Neural crest cell (in vitro differentiated cells): ENCODE measurements around the gene ARID5B. TPM values are rescaled to one million over a fixed set of nuclear protein-coding genes. Genes with fewer than 3 reads are reported as not detected.

Experiments
- DNase-seq: peaks from one replicate; pipeline ENCODE4 v3.0.0; 2021; ENCODE audit warnings: low read depth, mixed read lengths, low spot score
- H3K27ac Mint-ChIP-seq: one replicate; pipeline ENCODE4 v1.8.0; 2021; ENCODE audit warnings: mild to moderate bottlenecking, mixed read lengths; ENCODE audit not compliant: unreplicated experiment
- H3K27me3 Mint-ChIP-seq: 2 replicates; pipeline ENCODE4 v1.8.0; 2021; ENCODE audit warnings: low read depth, mild to moderate bottlenecking, mixed read lengths
- H3K36me3 Mint-ChIP-seq: 2 replicates; pipeline ENCODE4 v1.8.0; 2021; ENCODE audit warnings: low read depth, mild to moderate bottlenecking, mixed read lengths
- H3K4me1 Mint-ChIP-seq: 2 replicates; pipeline ENCODE4 v1.8.0; 2021; ENCODE audit warnings: mixed read lengths
- H3K4me3 Mint-ChIP-seq: one replicate; pipeline ENCODE4 v1.8.0; 2021; ENCODE audit warnings: mild to moderate bottlenecking, mixed read lengths
- H3K9me3 Mint-ChIP-seq: 2 replicates; pipeline ENCODE4 v1.8.0; 2021; ENCODE audit warnings: mixed read lengths
- total RNA-seq: library from RNA; stranded (reverse); gene quantifications from 2 replicates; pipeline ENCODE4 v1.2.1, GENCODE V29; 2021
- TF ChIP-seq, protein P1 (sequence below): fragments of 200-600 bp; sonication (generic); conservative IDR thresholded peaks from 2 replicates; pipeline ENCODE4 v1.5.0; 2021; ENCODE audit warnings: antibody characterized with exemption, mild to moderate bottlenecking

Gene ARID5B
- total RNA-seq, 1 donor from 2014 or later, result 10.4 TPM

DNA sequence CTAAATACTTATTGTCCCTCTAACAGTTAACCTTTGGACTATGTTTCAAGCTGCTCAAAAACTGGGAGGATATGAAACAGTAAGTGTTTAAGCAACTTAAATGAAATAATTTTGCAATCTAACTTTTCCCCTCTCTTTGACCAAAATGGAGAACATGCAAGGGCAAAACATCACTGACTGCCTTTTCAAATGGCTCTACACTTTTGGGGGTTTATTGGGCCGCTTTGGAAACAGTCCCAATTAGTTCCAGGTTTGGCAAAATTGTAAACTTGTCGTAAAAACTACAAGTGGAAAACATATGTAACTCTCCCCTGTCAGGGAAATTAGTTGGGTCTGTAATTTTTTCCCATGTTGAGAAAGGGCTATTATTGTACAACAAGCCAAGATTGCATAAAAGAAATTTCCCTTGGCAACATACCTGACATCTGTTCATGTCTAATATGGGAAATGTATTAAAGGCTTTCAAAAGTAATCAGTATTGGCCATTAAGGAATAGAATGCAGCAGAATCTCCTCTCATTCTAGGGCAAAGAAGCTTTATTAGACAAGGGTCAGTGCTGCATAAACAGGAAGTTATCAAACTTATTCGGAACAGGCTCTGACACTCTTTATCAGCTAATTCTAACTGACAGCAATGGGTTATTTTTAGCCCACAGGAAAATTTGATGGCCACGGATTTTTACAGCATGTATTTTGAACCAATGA is 157.9 kb downstream of the ARID5B start:
- Mint-ChIP-seq H3K36me3 (peaks cover 24% of the 10 kb centered on the region), H3K4me3 (no peak overlapping the region), H3K27me3 (no peaks in the 10 kb centered on the region), H3K27ac (no peak overlapping the region), H3K9me3 (peaks cover 4% of the 10 kb centered on the region), H3K4me1 (peaks cover 50% of the 10 kb centered on the region)
- TF ChIP-seq, protein P1, sequence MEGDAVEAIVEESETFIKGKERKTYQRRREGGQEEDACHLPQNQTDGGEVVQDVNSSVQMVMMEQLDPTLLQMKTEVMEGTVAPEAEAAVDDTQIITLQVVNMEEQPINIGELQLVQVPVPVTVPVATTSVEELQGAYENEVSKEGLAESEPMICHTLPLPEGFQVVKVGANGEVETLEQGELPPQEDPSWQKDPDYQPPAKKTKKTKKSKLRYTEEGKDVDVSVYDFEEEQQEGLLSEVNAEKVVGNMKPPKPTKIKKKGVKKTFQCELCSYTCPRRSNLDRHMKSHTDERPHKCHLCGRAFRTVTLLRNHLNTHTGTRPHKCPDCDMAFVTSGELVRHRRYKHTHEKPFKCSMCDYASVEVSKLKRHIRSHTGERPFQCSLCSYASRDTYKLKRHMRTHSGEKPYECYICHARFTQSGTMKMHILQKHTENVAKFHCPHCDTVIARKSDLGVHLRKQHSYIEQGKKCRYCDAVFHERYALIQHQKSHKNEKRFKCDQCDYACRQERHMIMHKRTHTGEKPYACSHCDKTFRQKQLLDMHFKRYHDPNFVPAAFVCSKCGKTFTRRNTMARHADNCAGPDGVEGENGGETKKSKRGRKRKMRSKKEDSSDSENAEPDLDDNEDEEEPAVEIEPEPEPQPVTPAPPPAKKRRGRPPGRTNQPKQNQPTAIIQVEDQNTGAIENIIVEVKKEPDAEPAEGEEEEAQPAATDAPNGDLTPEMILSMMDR, result no peak
- DNase-seq, result no peak

DNA sequence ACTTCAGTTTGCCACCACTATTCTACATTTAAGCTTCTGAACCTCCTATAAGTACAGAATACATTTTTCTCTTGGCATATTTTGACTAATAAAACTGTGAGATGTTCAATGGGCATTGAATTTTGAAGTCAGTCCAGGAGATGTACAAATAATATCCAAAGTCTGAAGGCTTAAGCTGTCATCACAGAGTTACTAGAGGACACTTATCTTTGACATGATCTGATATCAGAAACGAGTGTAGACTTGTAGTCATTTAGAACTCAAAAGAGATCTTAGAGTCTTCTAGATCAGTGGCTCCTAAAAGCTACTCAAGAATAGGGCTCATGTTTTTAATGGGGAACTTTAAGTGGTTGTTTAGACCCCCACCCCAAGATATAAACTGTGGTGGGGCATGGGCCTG is 160.5 kb downstream of the ARID5B start:
- Mint-ChIP-seq H3K36me3 (peaks cover 25% of the 10 kb centered on the region), H3K27ac (no peak overlapping the region), H3K4me3 (no peak overlapping the region), H3K27me3 (no peaks in the 10 kb centered on the region), H3K4me1 (peaks cover 28% of the 10 kb centered on the region), H3K9me3 (peaks cover 4% of the 10 kb centered on the region)
- no peak for DNase-seq
- TF ChIP-seq, protein P1, result no peak

DNA sequence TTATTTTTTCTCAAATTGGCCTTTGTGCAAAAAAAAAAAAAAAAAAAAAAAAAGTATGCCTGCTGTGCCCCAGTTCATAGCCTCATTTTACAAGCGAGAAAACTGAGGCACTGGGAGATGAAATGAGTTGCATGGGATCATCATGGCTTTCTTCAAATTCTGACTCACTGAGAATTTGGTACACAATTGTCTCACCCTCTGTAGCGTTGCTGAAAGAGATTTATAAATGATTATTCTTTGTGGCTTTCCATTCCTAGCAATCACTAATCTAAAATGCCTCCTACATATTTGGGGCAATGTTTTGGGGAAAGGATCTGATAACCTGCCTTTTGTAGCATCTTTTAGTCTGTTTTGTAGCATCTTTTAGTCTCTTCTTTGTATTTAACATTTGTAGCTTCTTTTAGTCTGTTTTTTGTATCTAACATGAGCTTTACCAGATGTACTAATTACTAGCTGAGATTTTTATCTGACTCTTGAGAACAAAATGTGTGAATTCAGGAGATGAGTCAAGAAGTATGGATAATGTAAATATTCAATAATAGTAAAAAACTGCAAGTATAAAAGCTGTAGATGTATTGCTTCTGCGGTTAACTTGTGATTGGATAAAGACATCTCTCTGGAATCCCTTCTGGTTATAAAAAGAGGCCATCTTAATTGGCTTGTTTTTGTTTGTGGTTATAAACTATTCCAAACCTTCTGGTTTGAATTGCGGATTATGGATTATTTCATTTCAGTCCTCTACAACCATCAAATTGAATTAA is 161.4 kb downstream of the ARID5B start:
- H3K36me3 Mint-ChIP-seq, result peaks cover 25% of the 10 kb centered on the region
- H3K4me1 Mint-ChIP-seq, result peaks cover 20% of the 10 kb centered on the region
- peaks cover 4% of the 10 kb centered on the region for H3K9me3 Mint-ChIP-seq
- no peak for DNase-seq
- TF ChIP-seq, protein P1, result no peak
- H3K27me3 Mint-ChIP-seq, result no peaks in the 10 kb centered on the region
- H3K4me3 Mint-ChIP-seq, result no peak overlapping the region
- H3K27ac Mint-ChIP-seq, result no peak overlapping the region

DNA sequence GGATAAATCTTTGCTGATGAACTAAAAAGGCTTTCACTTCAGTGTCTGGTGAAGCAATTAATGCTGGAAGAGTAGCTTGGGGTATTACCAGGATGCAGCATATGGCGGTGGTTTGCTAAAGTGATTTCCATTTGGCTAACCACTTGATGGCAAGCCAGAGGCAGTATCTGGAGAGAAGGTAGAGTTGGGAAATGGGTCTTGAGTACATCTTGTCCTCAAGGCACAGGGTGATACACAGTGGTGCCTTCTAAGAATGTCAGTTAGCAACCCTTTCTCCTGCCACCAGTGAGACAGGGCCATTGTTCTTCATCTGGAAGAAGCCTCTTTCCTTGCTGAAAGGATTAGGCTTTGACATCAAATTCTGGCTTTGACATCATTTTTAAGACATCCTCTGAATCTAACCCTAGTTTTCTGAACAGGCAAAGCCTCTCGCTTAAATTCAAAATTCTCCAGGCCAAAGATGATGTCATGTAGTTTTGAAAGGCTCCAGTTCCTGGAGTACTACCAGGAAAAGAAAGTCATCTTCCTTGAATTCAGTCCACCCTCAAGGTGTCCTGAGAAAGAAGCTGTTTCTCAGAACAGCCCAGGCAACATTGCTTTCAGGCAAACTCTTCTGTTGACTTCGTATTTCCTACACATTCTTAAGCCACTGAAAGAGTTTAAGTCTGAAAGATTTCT is 162.4 kb downstream of the ARID5B start:
- H3K9me3 Mint-ChIP-seq, result peaks cover 4% of the 10 kb centered on the region
- H3K36me3 Mint-ChIP-seq, result peaks cover 25% of the 10 kb centered on the region
- TF ChIP-seq, protein P1, result no peak
- H3K4me1 Mint-ChIP-seq, result peaks cover 12% of the 10 kb centered on the region
- DNase-seq, result no peak
- H3K27me3 Mint-ChIP-seq, result no peaks in the 10 kb centered on the region
- H3K27ac Mint-ChIP-seq, result no peak overlapping the region
- H3K4me3 Mint-ChIP-seq, result no peak overlapping the region

DNA sequence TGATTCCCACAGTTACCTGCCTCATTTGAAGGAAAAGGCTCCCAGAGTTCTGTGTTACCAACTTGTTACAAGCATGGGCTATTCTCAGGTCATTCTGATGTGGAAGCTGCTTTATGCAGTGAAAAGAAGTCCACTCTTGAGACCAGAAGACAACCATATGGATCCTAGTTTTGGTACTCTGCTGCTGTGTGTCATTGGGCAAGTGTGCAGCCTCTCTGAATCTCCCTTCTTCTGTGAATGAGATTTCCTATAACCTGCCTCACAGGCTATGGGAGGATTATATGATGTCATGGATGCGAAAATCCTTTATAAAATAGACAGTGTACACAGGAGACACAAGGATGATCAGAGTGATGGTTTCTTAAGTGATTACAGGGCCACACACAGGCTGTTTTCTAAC is 166.1 kb downstream of the ARID5B start:
- no peak for DNase-seq
- TF ChIP-seq, protein P1, result no peak
- Mint-ChIP-seq H3K27ac (no peak overlapping the region), H3K4me3 (no peak overlapping the region), H3K9me3 (peaks cover 2% of the 10 kb centered on the region), H3K36me3 (peaks cover 24% of the 10 kb centered on the region), H3K4me1 (peaks cover 25% of the 10 kb centered on the region), H3K27me3 (no peaks in the 10 kb centered on the region)
